ENCODE measurements around the gene UGDH. TPM values are rescaled to one million over a fixed set of nuclear protein-coding genes. Genes with fewer than 3 reads are reported as not detected.
A peak's percentile ranks its signal among the peaks of the same experiment; 100 is the strongest.

Gene UGDH
- polyA plus RNA-seq (2011; rRNA removed) (417 and 610 TPM in 2 replicates), polyA plus RNA-seq (2017; fragmentation: RNase III; extraction: RNeasy Plus Mini Kit Qiagen cat#74134 plus additional on column Dnase treatment) (597 to 691 TPM (median 679 TPM) in 3 replicates), polyA minus RNA-seq (2011; rRNA and poly(A)+ RNA removed) (250 and 294 TPM in 2 replicates)
- 219 and 276 TPM in 2 replicates for polyA plus RNA-seq (2012; cell fraction: cytosol; rRNA removed)
- 133 and 438 TPM in 2 replicates for polyA plus RNA-seq (2012; cell fraction: nucleus; rRNA removed)

- POLR2A ChIA-PET, result interaction anchor here (0.5 to 3.5 kb wide), 36 partner anchors 8 to 561 kb away, joined by 3 to 38 read pairs (median 4); partner anchors contain the start of genes LIAS, RPL9, SMIM14 and UBE2K
- WGBS (ENCODE audit: missing lambda C conversion rate), result 0% methylated on average over 12 of the region's 73 CpGs
- peak; percentile 89 to 94 for ATAC-seq
These were observed at the start of gene UGDH for GRCh38 chr4:39527296-39528060. TSS of gene UGDH (minus strand) at chr4:39527439. CDS start at chr4:39521512, 5,927 bp downstream.

More at GRCh38 chr4:39527296-39528060, at the start of gene UGDH:
- no peak for FAIRE-seq
- TF ChIP-seq BHLHE40 (IDR thresholded peaks at IDR 0.05; ENCODE audit: low read depth, low read length) (no peak), JUNB (IDR thresholded peaks at IDR 0.05) (no peak), MAZ (IDR thresholded peaks at IDR 0.05; ENCODE audit: borderline replicate concordance, low read depth, low read length) (0 out of 2 replicates have a peak, but pooled peaks have one; percentile 36), FOSL2 (IDR thresholded peaks at IDR 0.05) (no peak), FOSL2 (CRISPR knock-in tag; IDR thresholded peaks at IDR 0.05) (peak; percentile 15; the same call in 1 of the 2 replicates), PHF8 (IDR thresholded peaks at IDR 0.05; ENCODE audit: borderline replicate concordance, low read depth) (peak; percentile 41; the same call in 1 of the 2 replicates), JUN (IDR thresholded peaks at IDR 0.05) (peak; percentile 83 to 98; a peak in 4 of 5 replicates), SMC3 (IDR thresholded peaks at IDR 0.05) (peak; percentile 15; the same call in 1 of the 3 replicates), MAX (IDR thresholded peaks at IDR 0.05) (peak; percentile 94), TP53 (CRISPR knock-in tag; IDR thresholded peaks at IDR 0.05) (no peak), POLR2A (IDR thresholded peaks at IDR 0.05; ENCODE audit: low read length) (peak; percentile 98), HOXA7 (CRISPR knock-in tag; IDR thresholded peaks at IDR 0.05) (peak; percentile 89), MYC (IDR thresholded peaks at IDR 0.05; ENCODE audit: borderline replicate concordance, low read length) (peak; percentile 76), FOSB (CRISPR knock-in tag; IDR thresholded peaks at IDR 0.05) (peak; percentile 78; the same call in 1 of the 2 replicates), PBX3 (IDR thresholded peaks at IDR 0.05) (peak; percentile 73; the same call in 1 of the 2 replicates), CEBPB (IDR thresholded peaks at IDR 0.05) (no peak), TFCP2L1 (CRISPR knock-in tag; IDR thresholded peaks at IDR 0.05) (peak; percentile 93; the same call in 1 of the 2 replicates), RAD21 (conservative IDR thresholded peaks at IDR 0.05 in 1 of 2, IDR thresholded peaks at IDR 0.05 in 1 of 2) (peak in 1 of 2 experiments; percentile 18; a peak in 1 of 5 replicates), RCOR1 (IDR thresholded peaks at IDR 0.05; ENCODE audit: low read depth, low read length) (no peak)
- TF ChIP-seq, protein P1, sequence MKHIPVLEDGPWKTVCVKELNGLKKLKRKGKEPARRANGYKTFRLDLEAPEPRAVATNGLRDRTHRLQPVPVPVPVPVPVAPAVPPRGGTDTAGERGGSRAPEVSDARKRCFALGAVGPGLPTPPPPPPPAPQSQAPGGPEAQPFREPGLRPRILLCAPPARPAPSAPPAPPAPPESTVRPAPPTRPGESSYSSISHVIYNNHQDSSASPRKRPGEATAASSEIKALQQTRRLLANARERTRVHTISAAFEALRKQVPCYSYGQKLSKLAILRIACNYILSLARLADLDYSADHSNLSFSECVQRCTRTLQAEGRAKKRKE (CRISPR knock-in tag; IDR thresholded peaks at IDR 0.05; ENCODE audit: low read depth), result no peak
- TF ChIP-seq, protein P2, sequence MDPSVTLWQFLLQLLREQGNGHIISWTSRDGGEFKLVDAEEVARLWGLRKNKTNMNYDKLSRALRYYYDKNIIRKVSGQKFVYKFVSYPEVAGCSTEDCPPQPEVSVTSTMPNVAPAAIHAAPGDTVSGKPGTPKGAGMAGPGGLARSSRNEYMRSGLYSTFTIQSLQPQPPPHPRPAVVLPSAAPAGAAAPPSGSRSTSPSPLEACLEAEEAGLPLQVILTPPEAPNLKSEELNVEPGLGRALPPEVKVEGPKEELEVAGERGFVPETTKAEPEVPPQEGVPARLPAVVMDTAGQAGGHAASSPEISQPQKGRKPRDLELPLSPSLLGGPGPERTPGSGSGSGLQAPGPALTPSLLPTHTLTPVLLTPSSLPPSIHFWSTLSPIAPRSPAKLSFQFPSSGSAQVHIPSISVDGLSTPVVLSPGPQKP (IDR thresholded peaks at IDR 0.05; ENCODE audit: low read depth, low read length), result no peak
- TF ChIP-seq, protein P3, sequence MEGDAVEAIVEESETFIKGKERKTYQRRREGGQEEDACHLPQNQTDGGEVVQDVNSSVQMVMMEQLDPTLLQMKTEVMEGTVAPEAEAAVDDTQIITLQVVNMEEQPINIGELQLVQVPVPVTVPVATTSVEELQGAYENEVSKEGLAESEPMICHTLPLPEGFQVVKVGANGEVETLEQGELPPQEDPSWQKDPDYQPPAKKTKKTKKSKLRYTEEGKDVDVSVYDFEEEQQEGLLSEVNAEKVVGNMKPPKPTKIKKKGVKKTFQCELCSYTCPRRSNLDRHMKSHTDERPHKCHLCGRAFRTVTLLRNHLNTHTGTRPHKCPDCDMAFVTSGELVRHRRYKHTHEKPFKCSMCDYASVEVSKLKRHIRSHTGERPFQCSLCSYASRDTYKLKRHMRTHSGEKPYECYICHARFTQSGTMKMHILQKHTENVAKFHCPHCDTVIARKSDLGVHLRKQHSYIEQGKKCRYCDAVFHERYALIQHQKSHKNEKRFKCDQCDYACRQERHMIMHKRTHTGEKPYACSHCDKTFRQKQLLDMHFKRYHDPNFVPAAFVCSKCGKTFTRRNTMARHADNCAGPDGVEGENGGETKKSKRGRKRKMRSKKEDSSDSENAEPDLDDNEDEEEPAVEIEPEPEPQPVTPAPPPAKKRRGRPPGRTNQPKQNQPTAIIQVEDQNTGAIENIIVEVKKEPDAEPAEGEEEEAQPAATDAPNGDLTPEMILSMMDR (IDR thresholded peaks at IDR 0.05), result 0 out of 3 replicates have a peak, but pooled peaks have one; percentile 6
- TF ChIP-seq, protein P4, sequence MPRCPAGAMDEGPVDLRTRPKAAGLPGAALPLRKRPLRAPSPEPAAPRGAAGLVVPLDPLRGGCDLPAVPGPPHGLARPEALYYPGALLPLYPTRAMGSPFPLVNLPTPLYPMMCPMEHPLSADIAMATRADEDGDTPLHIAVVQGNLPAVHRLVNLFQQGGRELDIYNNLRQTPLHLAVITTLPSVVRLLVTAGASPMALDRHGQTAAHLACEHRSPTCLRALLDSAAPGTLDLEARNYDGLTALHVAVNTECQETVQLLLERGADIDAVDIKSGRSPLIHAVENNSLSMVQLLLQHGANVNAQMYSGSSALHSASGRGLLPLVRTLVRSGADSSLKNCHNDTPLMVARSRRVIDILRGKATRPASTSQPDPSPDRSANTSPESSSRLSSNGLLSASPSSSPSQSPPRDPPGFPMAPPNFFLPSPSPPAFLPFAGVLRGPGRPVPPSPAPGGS (IDR thresholded peaks at IDR 0.05), result peak; percentile 96; the same call in 2 of the 3 replicates
- Histone ChIP-seq H3K27ac (peak within 1 kb of the TSS; percentile 96 to 99), H3K9me3 (peaks cover 20% of the 10 kb centered on the region), H3K4me1 (peaks cover 5% of the 10 kb centered on the region; the same call in 1 of the 3 replicates), H3K4me3 (peak within 1 kb of the TSS; percentile 92), H3K4me2 (peak within 1 kb of the TSS; percentile 86)
- CTCF ChIA-PET, result interaction anchor here (1.0 to 1.1 kb wide), 2 partner anchors 52 to 58 kb away, joined by 3 to 13 read pairs; no protein-coding TSS in a partner anchor
- DNase-seq (ENCODE audit: low read depth in 1 of 2, low spot score in 1 of 2), result peak; percentile 85 to 98
